HG03558 (cell line): ENCODE data around the gene NCOR1.
"Not testable (repeated sequence)": the region's sequence is repeated elsewhere in the genome, so short reads cannot be mapped to it uniquely, and the experiment has no call there.

ENCODE experiments used
- ATAC-seq: cut with Tn5 transposase; IDR thresholded peaks from one replicate; pipeline ENCODE4 v1.9.1; 2021; ENCODE audit warnings: moderate number of reproducible peaks; ENCODE audit not compliant: unreplicated experiment; ENCODE audit errors: extremely low read depth

The NCOR1 gene

GRCh38 chr17:16215273-16215964 lies at the start of gene NCOR1:
TSS of gene NCOR1 (minus strand) at chr17:16215534. CDS start at chr17:16194569, 20,965 bp downstream.
- peak; percentile 50 for ATAC-seq

GRCh38 chr17:16262201-16262600 lies 46.9 kb upstream of the NCOR1 start:
- ATAC-seq = no peak

- no peak for ATAC-seq
Observed at GRCh38 chr17:16261049-16261448, 45.7 kb upstream of the NCOR1 start.

GRCh38 chr17:16259926-16260325 lies 44.6 kb upstream of the NCOR1 start:
- no peak for ATAC-seq

- no peak for ATAC-seq
Observed at GRCh38 chr17:16258901-16259300, 43.6 kb upstream of the NCOR1 start.

GRCh38 chr17:16255481-16255921 lies 40.2 kb upstream of the NCOR1 start:
- ATAC-seq = no peak

GRCh38 chr17:16254773-16255400 lies 39.6 kb upstream of the NCOR1 start:
- no peak for ATAC-seq

GRCh38 chr17:16251556-16251955 lies 36.2 kb upstream of the NCOR1 start:
- ATAC-seq = no peak

- no peak for ATAC-seq
Observed at GRCh38 chr17:16251043-16251442, 35.7 kb upstream of the NCOR1 start.

GRCh38 chr17:16250635-16251034 lies 35.3 kb upstream of the NCOR1 start:
- no peak for ATAC-seq

- ATAC-seq = no peak
Observed at GRCh38 chr17:16247586-16247984, 32.3 kb upstream of the NCOR1 start.

GRCh38 chr17:16243801-16244567 lies 28.6 kb upstream of the NCOR1 start:
- no peak for ATAC-seq

GRCh38 chr17:16243385-16243784 lies 28.1 kb upstream of the NCOR1 start:
- no peak for ATAC-seq

- ATAC-seq = no peak
Observed at GRCh38 chr17:16241906-16242399, 26.6 kb upstream of the NCOR1 start.

GRCh38 chr17:16239931-16240330 lies 24.6 kb upstream of the NCOR1 start:
- no peak for ATAC-seq

- no peak for ATAC-seq
Observed at GRCh38 chr17:16232391-16232790, 17.1 kb upstream of the NCOR1 start.

GRCh38 chr17:16229912-16230561 lies 14.7 kb upstream of the NCOR1 start:
- ATAC-seq = not testable (repeated sequence)

GRCh38 chr17:16222406-16222805 lies 7.1 kb upstream of the NCOR1 start:
- no peak for ATAC-seq

- no peak for ATAC-seq
Observed at GRCh38 chr17:16217002-16217635, 1.8 kb upstream of the NCOR1 start, which contains the start of gene PIGL. TSS of gene PIGL (plus strand) at chr17:16217210. CDS start at chr17:16217227, 17 bp downstream.
